Urinary bladder (tissue), 4 donors: Measurements from ENCODE around the gene ATXN2L. TPM values are rescaled to one million over a fixed set of nuclear protein-coding genes. Genes with fewer than 3 reads are reported as not detected.
A peak's percentile ranks its signal among the peaks of the same experiment; 100 is the strongest.

Experiments used
- DNase-seq: peaks from one replicate; pipeline ENCODE4 v3.0.0-alpha.2; 2015; ENCODE audit errors: extremely low spot score
- H3K27ac ChIP-seq: one replicate; pipeline ENCODE4 v1.5.1; 2013; ENCODE audit warnings: low read depth, mild to moderate bottlenecking, moderate library complexity
- H3K36me3 ChIP-seq: one replicate; pipeline ENCODE4 v1.6.1; 2013; ENCODE audit warnings: mild to moderate bottlenecking, moderate library complexity; ENCODE audit not compliant: insufficient read depth
- H3K4me1 ChIP-seq: one replicate; pipeline ENCODE4 v1.6.1; 2013; ENCODE audit warnings: mild to moderate bottlenecking, moderate library complexity; ENCODE audit not compliant: insufficient read depth
- H3K4me3 ChIP-seq: one replicate; pipeline ENCODE4 v1.5.1; 2013; ENCODE audit warnings: low read depth, low read length
- WGBS: extraction: QIAGEN DNeasy Blood & Tissue Kit; methylation state at CpG from one replicate; pipeline ENCODE4 v1.1.7; 2013; 5-methylcytosine and 5-hydroxymethylcytosine counted together
- polyA plus RNA-seq: library from polyadenylated mRNA; stranded (reverse); fragments of 200-250 nt; gene quantifications from one replicate; pipeline ENCODE4 v1.2.3, GENCODE V29; 2013
- total RNA-seq: library from RNA; depleted of rRNA; stranded (reverse); fragments of >200 nt; gene quantifications from one replicate; pipeline ENCODE4 v1.2.3, GENCODE V29; 2014
- donor health status: healthy with polysubstance abuse.
- donor health status: healthy.

The ATXN2L gene
- total and polyA plus RNA-seq, 2 donors = 35.9 to 69.8 TPM

DNA sequence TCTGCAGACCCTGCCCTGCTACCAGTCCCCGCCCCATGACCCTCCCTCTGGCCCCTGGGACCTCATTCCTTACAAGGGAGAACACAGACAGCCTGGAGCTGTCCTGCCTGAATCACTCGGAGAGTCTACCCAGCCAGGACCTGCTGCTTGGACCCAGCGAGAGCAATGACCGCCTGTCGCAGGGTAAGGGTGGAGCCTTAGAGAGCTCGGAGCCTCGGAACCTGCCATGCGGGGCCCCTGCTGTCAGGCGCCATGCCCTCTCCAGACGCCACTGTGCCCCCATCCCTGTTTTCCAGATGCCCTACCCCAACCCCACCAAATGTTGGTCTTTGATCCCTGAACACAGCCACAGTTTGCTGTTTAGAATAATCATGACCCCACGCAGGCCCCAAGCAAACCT lies 46.4 kb downstream of the ATXN2L start:
- no peak for DNase-seq
- H3K4me1 ChIP-seq = no peaks in the 10 kb centered on the region
- 94% methylated on average over 11 of the region's 11 CpGs for WGBS
- H3K36me3 ChIP-seq = peaks cover 11% of the 10 kb centered on the region
- H3K27ac ChIP-seq = no peak overlapping the region
- no peak overlapping the region for H3K4me3 ChIP-seq

DNA sequence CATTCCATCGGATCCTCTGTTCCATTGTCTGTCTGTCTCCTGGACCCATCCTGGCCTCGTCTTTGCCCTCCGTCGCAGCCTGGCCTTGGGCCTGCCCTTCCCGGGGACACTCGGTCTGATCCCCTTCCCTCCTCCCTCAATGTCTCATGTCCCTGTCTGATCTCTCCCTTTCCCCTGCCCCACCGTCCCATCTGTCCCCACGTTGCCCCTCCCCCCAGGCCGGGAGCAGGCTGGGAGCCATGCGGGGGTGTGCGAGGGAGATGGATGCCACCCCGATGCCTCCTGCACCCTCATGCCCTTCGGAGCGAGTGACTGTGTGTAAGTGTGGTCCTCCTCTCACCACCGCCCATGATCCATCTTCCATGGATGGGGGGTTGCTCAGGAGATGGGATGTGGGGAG lies 50.2 kb downstream of the ATXN2L start:
- Histone ChIP-seq H3K4me3 (no peak overlapping the region), H3K4me1 (no peaks in the 10 kb centered on the region), H3K27ac (no peak overlapping the region), H3K36me3 (peaks cover 11% of the 10 kb centered on the region)
- no peak for DNase-seq
- 84% methylated on average over 15 of the region's 15 CpGs for whole genome bisulfite sequencing

DNA sequence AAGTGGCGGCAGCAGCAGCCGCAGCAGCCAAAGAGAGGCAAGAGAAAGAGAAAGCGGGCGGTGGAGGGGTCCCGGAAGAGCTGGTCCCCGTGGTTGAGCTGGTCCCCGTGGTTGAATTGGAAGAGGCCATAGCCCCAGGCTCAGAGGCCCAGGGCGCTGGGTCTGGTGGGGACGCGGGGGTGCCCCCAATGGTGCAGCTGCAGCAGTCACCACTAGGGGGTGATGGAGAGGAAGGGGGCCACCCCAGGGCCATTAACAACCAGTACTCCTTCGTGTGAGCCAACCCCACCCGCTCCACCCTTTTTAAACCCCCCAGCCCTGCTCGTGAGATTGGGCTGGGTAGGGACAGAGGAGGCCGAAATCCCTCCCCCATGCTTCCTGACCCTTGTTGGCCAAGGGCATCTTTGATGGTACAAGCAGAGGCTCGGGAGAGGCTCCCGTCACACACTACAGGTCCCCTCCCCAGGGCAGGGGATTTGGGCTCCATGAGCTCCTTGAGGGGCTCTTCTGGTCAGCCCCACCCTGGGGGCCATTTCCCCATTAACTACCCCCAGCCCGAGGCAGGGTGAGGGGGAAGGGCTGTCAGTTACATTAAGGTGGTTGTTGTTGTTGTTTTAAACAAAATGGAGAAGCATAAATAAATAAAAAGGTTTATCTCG lies 50.9 kb downstream of the ATXN2L start:
- no peak for DNase-seq
- Histone ChIP-seq H3K36me3 (peaks cover 10% of the 10 kb centered on the region), H3K4me3 (no peak overlapping the region), H3K27ac (no peak overlapping the region), H3K4me1 (no peaks in the 10 kb centered on the region)
- WGBS = 86% methylated on average over 18 of the region's 18 CpGs

DNA sequence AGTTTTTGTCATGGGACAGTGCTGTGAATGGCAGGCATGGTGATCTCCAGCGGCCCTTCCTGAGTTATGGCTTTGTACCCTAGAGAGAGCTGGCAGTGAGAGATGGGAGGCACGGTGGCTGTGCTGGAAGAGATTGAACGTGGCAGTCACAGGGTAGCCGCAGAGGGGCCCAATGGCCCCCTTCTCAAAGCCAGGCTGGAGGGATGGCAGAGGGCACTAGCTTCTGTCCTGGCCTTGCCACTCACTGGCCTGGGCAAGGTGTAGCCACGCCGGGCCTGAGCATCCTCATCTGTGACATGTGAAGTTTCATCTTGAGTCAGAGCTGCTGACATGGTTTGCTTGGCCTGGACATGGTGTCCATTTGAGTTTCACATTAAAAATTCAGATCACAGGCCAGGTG lies 51.6 kb downstream of the ATXN2L start:
- WGBS = 94% methylated on average over 6 of the region's 6 CpGs
- H3K27ac ChIP-seq = no peak overlapping the region
- DNase-seq = no peak
- peaks cover 4% of the 10 kb centered on the region for H3K36me3 ChIP-seq
- H3K4me3 ChIP-seq = no peak overlapping the region
- peaks cover 2% of the 10 kb centered on the region for H3K4me1 ChIP-seq

DNA sequence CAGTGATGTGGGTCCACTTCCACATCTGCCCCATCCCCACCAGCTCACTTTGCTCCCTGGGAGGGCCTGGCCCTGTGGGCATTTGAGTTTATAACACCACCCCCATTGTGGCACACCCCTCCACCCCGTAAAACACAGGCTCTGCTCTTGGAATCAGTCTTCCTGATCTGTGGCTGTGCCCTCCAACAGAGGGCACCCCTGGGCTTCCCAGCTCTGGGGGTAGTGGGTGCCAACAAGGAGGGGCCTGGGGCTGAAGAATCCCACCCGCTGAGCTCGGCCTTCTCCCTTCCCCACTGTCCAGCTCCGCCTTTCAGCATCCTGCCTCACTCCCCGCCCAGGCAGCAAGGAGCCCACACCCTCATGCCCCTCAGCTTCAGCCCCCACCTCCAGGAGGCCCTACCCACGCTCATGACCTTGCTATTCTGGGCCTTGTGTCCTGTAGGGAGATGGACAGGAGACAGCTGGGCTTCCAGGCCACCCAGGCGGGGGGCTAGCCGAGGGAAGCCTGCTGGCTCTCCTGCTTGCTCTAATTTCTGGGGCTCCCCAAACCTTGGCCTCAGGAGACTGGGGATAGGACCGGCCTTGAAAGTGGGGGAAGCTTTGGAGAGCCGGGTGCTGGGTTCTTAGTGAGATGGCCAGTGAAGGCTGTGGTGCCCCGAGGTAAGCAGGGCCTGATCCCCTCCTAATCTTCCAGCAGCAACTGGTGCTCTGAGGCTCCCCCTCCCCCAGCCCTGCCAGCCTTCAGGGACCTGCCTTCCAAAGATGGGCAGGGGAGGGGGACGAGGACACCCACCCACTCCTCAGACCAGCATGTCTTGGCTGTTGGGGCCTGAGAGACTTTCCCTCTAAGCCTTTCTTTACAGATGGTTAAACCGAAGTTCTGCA lies 52.6 kb downstream of the ATXN2L start:
- H3K36me3 ChIP-seq = no peaks in the 10 kb centered on the region
- no peak overlapping the region for H3K4me3 ChIP-seq
- peaks cover 2% of the 10 kb centered on the region for H3K4me1 ChIP-seq
- DNase-seq = no peak
- H3K27ac ChIP-seq = no peak overlapping the region
- WGBS = 45% methylated on average over 13 of the region's 13 CpGs

DNA sequence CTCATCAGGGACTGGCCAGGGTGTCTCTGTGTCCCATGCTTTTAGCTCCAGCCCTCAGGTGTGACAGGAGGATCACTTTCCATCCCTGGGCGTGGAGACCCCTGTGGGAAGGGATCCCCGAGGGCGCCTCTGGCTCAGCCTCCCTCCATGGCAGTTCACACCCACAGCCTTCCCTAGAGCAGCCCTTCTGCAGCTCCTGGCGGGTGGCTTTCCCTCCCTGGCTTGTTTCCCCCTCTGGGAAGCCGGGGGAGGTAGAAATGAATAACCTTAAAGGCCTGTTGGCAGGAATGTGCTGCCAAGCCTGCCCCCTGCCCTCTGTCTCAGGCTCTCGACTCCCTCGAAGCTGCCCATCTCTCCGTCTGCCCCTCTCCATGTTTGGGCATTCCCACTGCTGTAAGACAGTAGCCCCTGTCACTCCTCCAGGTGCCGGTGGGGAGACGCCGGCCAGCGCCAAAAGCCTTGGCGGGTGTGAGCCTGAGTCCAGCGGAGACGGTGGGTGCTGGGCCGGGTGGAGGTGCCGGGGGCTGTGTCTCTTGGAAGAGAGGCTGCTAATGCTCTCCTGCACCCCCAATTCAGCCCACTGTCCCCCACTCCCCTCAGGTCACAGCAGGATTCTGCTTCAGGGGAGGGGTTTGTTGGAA lies 53.3 kb downstream of the ATXN2L start:
- DNase-seq = no peak
- no peak overlapping the region for H3K4me3 ChIP-seq
- 50% methylated on average over 17 of the region's 17 CpGs for WGBS
- no peaks in the 10 kb centered on the region for H3K36me3 ChIP-seq
- H3K4me1 ChIP-seq = peaks cover 2% of the 10 kb centered on the region
- H3K27ac ChIP-seq = no peak overlapping the region

DNA sequence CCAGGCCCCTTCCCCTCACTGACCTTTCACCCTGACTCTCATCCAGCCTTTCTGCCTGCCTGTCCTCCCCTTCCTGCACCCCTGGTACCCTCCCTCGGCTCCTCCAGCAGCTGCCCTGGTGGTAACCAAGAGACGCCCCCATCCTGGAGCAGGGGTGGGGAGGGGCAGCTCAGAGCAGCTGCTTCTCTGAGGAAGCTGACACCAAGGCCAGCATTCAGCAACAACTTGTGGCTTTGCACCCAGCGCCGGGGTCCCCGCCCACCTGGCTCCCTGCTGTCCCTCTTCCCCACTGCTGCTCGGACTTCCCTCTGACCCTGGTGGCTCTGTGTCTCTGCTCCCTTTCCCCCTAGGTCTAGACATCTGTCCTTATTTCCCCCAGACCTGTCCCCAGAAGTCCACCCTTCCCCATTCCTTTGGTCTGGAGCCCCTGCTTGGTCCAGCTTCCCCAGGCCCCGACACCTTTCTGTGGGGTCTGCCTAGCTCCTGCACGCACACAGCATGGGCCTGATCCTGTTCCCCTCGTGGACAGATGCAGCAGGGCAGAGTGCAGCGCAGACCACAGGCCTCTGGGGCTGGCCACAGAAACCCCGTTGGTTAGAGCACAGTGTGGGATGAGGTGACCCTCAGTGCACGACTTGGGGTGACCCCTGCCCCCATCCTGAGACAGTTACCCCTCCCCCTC lies 54.3 kb downstream of the ATXN2L start:
- H3K27ac ChIP-seq = no peak overlapping the region
- no peak for DNase-seq
- 44% methylated on average over 12 of the region's 12 CpGs for WGBS
- H3K4me3 ChIP-seq = no peak overlapping the region
- H3K4me1 ChIP-seq = peaks cover 2% of the 10 kb centered on the region
- H3K36me3 ChIP-seq = no peaks in the 10 kb centered on the region

DNA sequence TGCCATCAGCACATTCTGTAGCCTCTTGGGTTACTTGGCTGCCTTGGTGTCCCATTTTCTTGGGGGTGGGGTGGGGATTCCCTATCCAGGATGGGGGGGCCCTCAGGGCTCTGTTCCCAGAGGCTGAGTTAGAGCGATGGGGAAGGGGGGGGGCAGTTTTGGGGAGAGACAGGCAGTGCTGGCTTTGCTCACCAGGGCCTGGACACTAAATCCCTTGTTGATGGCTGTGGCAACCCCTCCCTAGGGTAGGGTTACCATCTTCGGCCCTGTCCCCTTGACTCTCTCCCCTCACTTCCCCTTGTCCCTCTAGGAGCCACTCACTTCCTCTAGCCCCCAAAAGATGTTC lies 54.8 kb downstream of the ATXN2L start:
- peaks cover 2% of the 10 kb centered on the region for H3K4me1 ChIP-seq
- no peak for DNase-seq
- H3K36me3 ChIP-seq = no peaks in the 10 kb centered on the region

DNA sequence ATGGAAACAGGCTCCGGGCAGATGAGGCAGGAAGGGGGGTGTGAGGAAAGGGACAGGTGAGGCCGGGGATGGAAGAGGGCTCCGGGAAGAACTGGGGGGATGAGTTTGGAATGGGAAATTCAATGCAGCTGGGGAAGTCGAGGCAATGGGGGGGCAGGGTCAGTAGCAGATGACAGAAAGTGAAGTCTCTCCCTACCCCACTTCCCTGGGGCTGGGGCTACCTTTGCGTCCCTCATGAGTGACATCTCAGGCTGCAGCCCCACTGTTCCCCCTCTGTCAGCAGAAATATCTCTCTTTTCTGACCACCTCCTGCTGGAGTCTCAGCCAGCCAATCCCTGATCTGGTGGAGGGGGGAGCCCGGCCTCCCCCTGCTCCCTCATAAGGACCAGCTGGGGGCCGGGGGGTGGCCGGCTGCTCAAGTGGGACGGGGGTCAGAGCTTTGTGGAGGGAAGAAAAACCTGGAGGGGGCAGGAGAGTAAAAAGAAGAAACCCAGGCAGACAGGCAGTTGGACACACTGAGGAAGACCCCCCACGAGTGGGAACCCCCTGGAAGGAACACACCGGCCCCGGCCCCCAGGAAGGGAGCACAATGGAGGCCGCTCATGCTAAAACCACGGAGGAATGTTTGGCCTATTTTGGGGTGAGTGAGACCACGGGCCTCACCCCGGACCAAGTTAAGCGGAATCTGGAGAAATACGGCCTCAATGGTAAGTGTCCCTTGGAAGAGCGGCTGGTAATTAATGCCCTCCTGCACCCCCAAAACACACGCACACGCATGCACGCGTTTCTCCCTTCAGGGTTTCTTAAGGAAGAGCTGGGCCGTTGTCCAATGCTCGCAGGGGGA lies 55.5 kb downstream of the ATXN2L start, which contains the start of gene ATP2A1:
Gene ATP2A1, plus strand, starts transcription at position 406 of the 844 bp plus-strand sequence. Its CDS starts 184 bp downstream, at position 590.
- DNase-seq = no peak
- no peaks in the 10 kb centered on the region for H3K36me3 ChIP-seq
- H3K4me3 ChIP-seq = peak within 1 kb of the TSS; percentile 54
- peaks cover 2% of the 10 kb centered on the region for H3K4me1 ChIP-seq
- WGBS = 69% methylated on average over 25 of the region's 25 CpGs
- H3K27ac ChIP-seq = no peak within 1 kb of the TSS

More for the DNA sequence above, 54.8 kb downstream of the ATXN2L start:
- 43% methylated on average over 2 of the region's 2 CpGs for WGBS
- Histone ChIP-seq H3K4me3 (no peak overlapping the region), H3K27ac (no peak overlapping the region)

DNA sequence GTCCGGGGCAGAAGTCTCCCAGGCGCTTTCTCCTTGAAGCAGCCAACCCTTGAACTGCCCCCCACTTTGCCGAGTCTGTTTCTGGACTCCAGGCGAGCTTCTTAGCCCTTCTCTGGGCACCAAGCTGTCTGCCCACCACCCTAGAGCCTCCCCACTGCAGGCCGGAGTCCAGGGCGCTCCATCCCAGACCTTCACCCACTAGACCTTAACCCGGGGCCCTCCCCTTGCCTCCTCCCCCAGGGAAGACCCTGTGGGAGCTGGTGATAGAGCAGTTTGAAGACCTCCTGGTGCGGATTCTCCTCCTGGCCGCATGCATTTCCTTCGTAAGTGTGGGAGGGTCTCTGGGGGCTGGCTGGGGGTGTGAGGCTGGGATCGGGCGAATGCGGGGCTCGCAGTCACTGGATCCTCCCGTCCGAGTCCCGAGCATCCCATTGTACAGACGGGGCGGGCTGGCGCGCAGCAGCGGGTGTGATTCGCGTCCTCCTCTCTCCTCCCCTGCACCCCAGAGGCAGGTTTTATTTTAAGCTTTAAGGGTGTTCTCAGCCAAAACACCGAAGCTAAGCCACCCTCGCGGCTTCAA lies 56.6 kb downstream of the ATXN2L start:
- H3K4me1 ChIP-seq = peaks cover 2% of the 10 kb centered on the region
- no peaks in the 10 kb centered on the region for H3K36me3 ChIP-seq
- no peak for DNase-seq
- no peak overlapping the region for H3K27ac ChIP-seq
- WGBS = under 1% methylated on average over 27 of the region's 27 CpGs
- H3K4me3 ChIP-seq = peak overlapping the region; percentile 54

DNA sequence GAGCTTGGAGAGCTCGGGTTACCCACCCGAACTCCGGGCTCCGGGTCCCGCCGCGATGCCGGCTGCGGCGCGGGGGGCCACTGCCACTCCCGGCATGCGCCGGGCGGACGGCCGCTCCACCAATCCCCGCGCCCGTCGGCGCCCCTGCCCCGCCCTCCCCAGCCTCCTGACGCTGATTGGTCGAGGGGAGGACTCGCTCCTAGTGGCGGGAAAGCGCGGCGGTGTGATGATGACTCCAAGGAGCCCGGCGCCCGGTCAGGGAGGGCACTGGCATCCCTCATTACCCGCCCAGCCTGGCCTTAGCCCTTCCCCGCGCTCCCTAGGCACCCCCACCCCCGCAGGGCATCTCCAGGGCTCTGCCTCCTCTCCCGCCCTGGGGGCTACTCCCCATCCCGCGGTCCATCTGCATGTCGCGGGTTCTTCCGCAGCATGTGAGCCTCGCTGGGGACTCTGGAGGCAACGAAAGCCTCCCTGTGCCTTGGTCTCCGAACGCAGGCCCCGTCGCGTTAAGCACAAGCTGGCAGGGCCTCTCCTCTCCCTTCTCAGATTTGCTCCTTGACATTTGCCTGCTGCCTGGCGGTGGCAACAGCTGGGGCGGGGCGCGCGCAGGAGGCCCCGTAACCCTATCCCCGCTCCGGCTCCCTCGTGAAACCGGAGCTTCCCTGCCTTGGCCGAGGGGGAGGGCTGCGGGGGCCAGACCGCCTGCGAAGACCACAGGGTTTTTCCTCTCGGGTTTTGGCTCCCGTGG lies 57.2 kb downstream of the ATXN2L start:
- peak overlapping the region; percentile 54 for H3K4me3 ChIP-seq
- no peak overlapping the region for H3K27ac ChIP-seq
- DNase-seq = peak; percentile 37
- H3K4me1 ChIP-seq = peaks cover 2% of the 10 kb centered on the region
- no peaks in the 10 kb centered on the region for H3K36me3 ChIP-seq
- WGBS = under 1% methylated on average over 66 of the region's 66 CpGs

DNA sequence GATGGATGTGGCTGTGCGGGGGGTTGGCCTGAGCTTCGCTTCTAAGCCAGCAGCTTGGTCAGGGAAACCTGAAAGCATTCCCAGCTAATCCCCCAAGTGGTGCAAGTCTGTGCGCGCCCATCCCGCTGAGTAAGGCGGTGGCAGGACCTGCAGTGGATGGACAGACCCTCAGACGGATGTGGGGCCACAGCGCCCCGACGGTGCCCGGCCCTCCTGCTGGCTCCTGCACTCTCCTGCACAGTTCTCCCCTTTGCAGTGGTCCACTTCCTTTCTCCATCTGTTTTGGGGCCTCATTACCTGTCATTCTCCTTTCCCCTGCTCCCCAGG lies 57.8 kb downstream of the ATXN2L start:
- 14% methylated on average over 11 of the region's 11 CpGs for WGBS
- Histone ChIP-seq H3K4me3 (no peak overlapping the region), H3K4me1 (peaks cover 2% of the 10 kb centered on the region), H3K27ac (no peak overlapping the region), H3K36me3 (no peaks in the 10 kb centered on the region)
- DNase-seq = no peak
